MCF 10A (cell line): ENCODE data around the gene EXOC3. TPM values are rescaled to one million over a fixed set of nuclear protein-coding genes. Genes with fewer than 3 reads are reported as not detected.

Experiments used
- BruUV-seq: library from RNA; stranded (reverse); fragments of 400-500 nt; replicated peaks from 2 replicates; lab custom pipeline; 2021; lab: Mats Ljungman, UMichigan
- CTCF ChIA-PET: fragments of 300-600 bp; sonication (Branson Sonifier 250); formaldehyde crosslinking; extraction: SDS; loops from one replicate; lab custom pipeline; 2021; ENCODE audit warnings: antibody characterized with exemption, inconsistent platforms; lab: Yijun Ruan, JAX
- POLR2A ChIA-PET: fragments of 300-600, 350-650 bp; sonication (Branson Sonifier 250); formaldehyde crosslinking; extraction: SDS; loops from one replicate; lab custom pipeline; 2020; ENCODE audit warnings: antibody characterized with exemption, inconsistent platforms; lab: Yijun Ruan, JAX
- DNase-seq: peaks from one replicate; pipeline ENCODE4 v3.0.0-alpha.2; 2018; ENCODE audit not compliant: unreplicated experiment
- H3K27ac Mint-ChIP-seq: one replicate; pipeline ENCODE4 v1.8.0; 2022; ENCODE audit warnings: mild to moderate bottlenecking, low read depth, mixed read lengths; ENCODE audit not compliant: unreplicated experiment
- H3K27me3 Mint-ChIP-seq: one replicate; pipeline ENCODE4 v1.8.0; 2022; ENCODE audit warnings: mixed read lengths; ENCODE audit not compliant: insufficient read depth, unreplicated experiment
- H3K36me3 Mint-ChIP-seq: one replicate; pipeline ENCODE4 v1.8.0; 2022; ENCODE audit warnings: mild to moderate bottlenecking, moderate library complexity, mixed read lengths; ENCODE audit not compliant: insufficient read depth, unreplicated experiment
- H3K4me1 Mint-ChIP-seq: one replicate; pipeline ENCODE4 v1.8.0; 2022; ENCODE audit warnings: mixed read lengths; ENCODE audit not compliant: insufficient read depth, unreplicated experiment
- H3K4me3 Mint-ChIP-seq: one replicate; pipeline ENCODE4 v1.8.0; 2022; ENCODE audit warnings: mild to moderate bottlenecking, moderate library complexity, mixed read lengths; ENCODE audit not compliant: unreplicated experiment
- H3K9me3 Mint-ChIP-seq: one replicate; pipeline ENCODE4 v1.8.0; 2022; ENCODE audit warnings: mixed read lengths; ENCODE audit not compliant: unreplicated experiment
- CTCF ChIP-seq: fragments of 200-600 bp; IDR thresholded peaks from one replicate; pipeline ENCODE4 v1.8.0; 2022; ENCODE audit warnings: antibody characterized with exemption, mild to moderate bottlenecking; ENCODE audit not compliant: unreplicated experiment
- intact Hi-C: fragments of 100-400 bp; cut with micrococcal nuclease; formaldehyde crosslinking; loops from 2 replicates; pipeline ENCODE4 v1.14.1; 2022
- total RNA-seq: library from RNA; stranded (reverse); gene quantifications from 2 replicates; pipeline ENCODE4 v1.2.3, GENCODE V29; 2022

EXOC3 gene
- total RNA-seq, 1 experiment from 2014 or later: 44.1 TPM

DNA sequence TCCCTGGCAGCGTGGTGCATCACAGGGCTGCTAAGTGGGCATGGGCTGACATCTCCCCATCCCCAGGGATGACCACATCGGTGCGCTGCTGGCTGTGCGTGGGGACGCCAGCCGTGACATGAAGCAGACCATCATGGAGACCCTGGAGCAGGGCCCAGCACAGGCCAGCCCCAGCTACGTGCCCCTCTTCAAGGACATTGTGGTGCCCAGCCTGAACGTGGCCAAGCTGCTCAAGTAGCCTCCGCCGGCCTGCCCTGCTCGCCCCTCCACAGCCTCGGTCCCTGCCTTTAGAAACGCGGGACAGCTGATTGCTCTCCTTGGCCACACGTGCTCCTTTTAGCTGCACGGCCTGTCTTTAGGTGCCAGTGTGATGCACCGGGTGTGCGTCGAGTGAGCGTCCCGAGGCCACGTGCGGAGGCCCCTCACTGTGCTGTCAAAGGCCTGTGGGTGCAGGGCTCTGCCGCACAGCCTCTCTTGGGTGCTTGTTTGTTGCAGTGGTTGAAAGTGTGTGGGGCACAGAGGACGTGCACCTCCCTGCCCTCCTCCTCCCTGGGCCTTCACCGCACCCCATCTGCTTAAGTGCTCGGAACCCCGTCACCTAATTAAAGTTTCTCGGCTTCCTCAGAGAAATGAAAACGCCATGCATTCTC lies 23.8 kb downstream of the EXOC3 start:
- no peak for TF ChIP-seq CTCF
- Mint-ChIP-seq H3K4me1 (peaks cover 4% of the 10 kb centered on the region), H3K27ac (no peak overlapping the region), H3K36me3 (peaks cover 45% of the 10 kb centered on the region), H3K9me3 (no peaks in the 10 kb centered on the region), H3K27me3 (no peaks in the 10 kb centered on the region), H3K4me3 (no peak overlapping the region)
- ChIA-PET POLR2A (interaction anchor here (0.5 kb wide), 1 partner anchor 424 kb away, joined by 3 read pairs; no protein-coding TSS in a partner anchor), CTCF (no interaction called here)
- no TSS peak for BruUV-seq
- DNase-seq: no peak
- intact Hi-C loops: no loop called here

GRCh38 chr5:468401-468800 lies 25.4 kb downstream of the EXOC3 start:
- Mint-ChIP-seq H3K4me3 (no peak overlapping the region), H3K4me1 (peaks cover 6% of the 10 kb centered on the region), H3K36me3 (peaks cover 30% of the 10 kb centered on the region), H3K27ac (no peak overlapping the region), H3K9me3 (no peaks in the 10 kb centered on the region), H3K27me3 (no peaks in the 10 kb centered on the region)
- no peak for TF ChIP-seq CTCF
- POLR2A ChIA-PET: interaction anchor here (0.8 kb wide), 1 partner anchor 144 kb away, joined by 3 read pairs; the partner anchor contains the start of gene CEP72
- BruUV-seq: no TSS peak
- DNase-seq: no peak
- intact Hi-C loops: no loop called here
- CTCF ChIA-PET: interaction anchor here (0.6 kb wide), 1 partner anchor 21 kb away, joined by 3 read pairs; no protein-coding TSS in a partner anchor

DNA sequence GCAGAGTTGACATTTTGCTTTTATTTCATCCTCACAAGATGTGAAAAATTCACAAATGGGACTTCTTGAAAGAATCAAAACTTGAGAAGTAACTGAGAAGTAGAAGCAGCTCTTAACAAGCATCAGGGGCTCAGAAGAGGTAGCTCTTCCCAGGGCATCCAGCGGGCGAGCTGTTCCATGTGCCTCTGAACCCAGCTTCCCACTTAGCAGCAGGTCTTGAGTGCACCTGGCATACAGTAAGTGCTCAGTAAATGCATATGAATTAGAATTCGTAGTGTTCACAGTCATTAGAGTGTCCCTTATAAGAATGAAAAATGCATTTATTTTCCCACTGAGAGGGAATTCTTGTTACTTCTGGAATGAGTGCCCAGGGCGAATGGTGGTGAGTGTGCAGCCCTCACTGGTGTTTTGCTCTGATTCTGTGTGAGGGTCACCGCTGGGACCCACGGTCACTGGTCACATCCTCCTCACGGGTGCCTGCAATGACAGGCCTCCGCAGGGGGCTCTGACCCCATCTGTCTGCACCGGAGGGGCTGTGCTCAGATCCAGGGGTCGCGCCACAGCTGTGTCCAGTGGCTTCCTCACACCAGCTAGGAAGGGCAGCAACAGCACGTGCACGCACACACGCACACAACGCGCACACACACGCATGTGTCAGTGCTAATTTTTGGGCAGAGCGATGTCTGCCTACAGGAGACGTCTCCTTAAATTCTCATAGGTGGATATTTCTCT lies 26.9 kb downstream of the EXOC3 start:
- intact Hi-C loops: loop anchor here (5.0 to 10.0 kb wide), 2 partner anchors 187 to 445 kb away; no protein-coding TSS in a partner anchor
- no peaks in the 10 kb centered on the region for H3K27me3 Mint-ChIP-seq
- BruUV-seq: no TSS peak
- ChIA-PET POLR2A (interaction anchor here (1.0 to 1.7 kb wide), 2 partner anchors 9 to 11 kb away, joined by 6 to 7 read pairs; no protein-coding TSS in a partner anchor), CTCF (no interaction called here)
- peaks cover 20% of the 10 kb centered on the region for H3K36me3 Mint-ChIP-seq
- TF ChIP-seq CTCF: no peak
- no peaks in the 10 kb centered on the region for H3K9me3 Mint-ChIP-seq
- DNase-seq: no peak
- H3K4me3 Mint-ChIP-seq: no peak overlapping the region
- H3K4me1 Mint-ChIP-seq: peaks cover 12% of the 10 kb centered on the region
- H3K27ac Mint-ChIP-seq: no peak overlapping the region
